H1 (cell line): Measurements from ENCODE around the gene KRTAP10-12. TPM values are rescaled to one million over a fixed set of nuclear protein-coding genes. Genes with fewer than 3 reads are reported as not detected.
A peak's percentile ranks its signal among the peaks of the same experiment; 100 is the strongest.

Experiments used
- CTCF ChIA-PET: fragments of 300-600 bp; sonication (Branson Sonifier 250); formaldehyde crosslinking; loops from one replicate; lab custom pipeline; 2021; ENCODE audit not compliant: partially characterized antibody; lab: Charles Lee
- POLR2A ChIA-PET: fragments of 300-600 bp; sonication (Branson Sonifier 250); formaldehyde crosslinking; loops from one replicate; lab custom pipeline; 2021; ENCODE audit warnings: inconsistent platforms; ENCODE audit not compliant: partially characterized antibody; lab: Charles Lee
- DNase-seq, 2 experiments: peaks; one replicate each; pipeline versions ENCODE4 v3.0.0 to v3.0.0-alpha.2; 2010 to 2022; ENCODE audit warnings: low spot score in 2 of 2, low read depth in 1 of 2, mixed read lengths in 1 of 2
- FAIRE-seq: peaks from 2 replicates; lab custom pipeline; 2011; peaks lifted over from hg19 to GRCh38; lab: Jason Lieb, UNC
- H2AFZ ChIP-seq: 2 replicates; pipeline ENCODE4 v1.8.1; 2012; ENCODE audit warnings: low read length, inconsistent platforms
- H2AK5ac ChIP-seq: 2 replicates; pipeline ENCODE4 v1.6.1; 2013; ENCODE audit warnings: low read depth, low read length
- H2BK120ac ChIP-seq: replicated peaks from 2 replicates; pipeline ENCODE3; 2013; ENCODE audit warnings: low read depth, low read length, inconsistent platforms
- H2BK12ac ChIP-seq: 2 replicates; pipeline ENCODE4 v1.6.1; 2013; ENCODE audit warnings: low read depth, low read length
- H2BK15ac ChIP-seq: 2 replicates; pipeline ENCODE4 v1.6.1; 2013; ENCODE audit warnings: low read length
- H2BK20ac ChIP-seq: 2 replicates; pipeline ENCODE4 v1.6.1; 2013; ENCODE audit warnings: low read length
- H2BK5ac ChIP-seq: 2 replicates; pipeline ENCODE4 v1.6.1; 2013; ENCODE audit warnings: low read depth, low read length
- H3K14ac ChIP-seq: 2 replicates; pipeline ENCODE4 v1.6.1; 2013; ENCODE audit warnings: inconsistent platforms; ENCODE audit not compliant: insufficient read length
- H3K18ac ChIP-seq: 2 replicates; pipeline ENCODE4 v1.6.1; 2013; ENCODE audit warnings: low read length; ENCODE audit errors: extremely low read depth
- H3K23ac ChIP-seq: 2 replicates; pipeline ENCODE4 v1.6.1; 2013; ENCODE audit warnings: inconsistent platforms; ENCODE audit not compliant: insufficient read length
- H3K23me2 ChIP-seq: 2 replicates; pipeline ENCODE4 v1.6.1; 2013; ENCODE audit warnings: low read depth, low read length
- H3K27ac ChIP-seq: 2 replicates; pipeline ENCODE4 v1.6.1; 2011; ENCODE audit warnings: low read depth, low read length, inconsistent platforms
- H3K27me3 ChIP-seq, 4 experiments: replicated peaks in 1 of 4; 1 replicate in 1 of 4; 2 replicates in 3 of 4; pipeline versions ENCODE4 v1.6.1 to v1.8.1; 2011 to 2013; ENCODE audit warnings: low read length in 3 of 4, mild to moderate bottlenecking in 3 of 4, inconsistent platforms in 2 of 4, mixed read lengths in 2 of 4, moderate library complexity in 1 of 4; ENCODE audit not compliant: control insufficient read depth in 3 of 4, insufficient read depth in 3 of 4; ENCODE audit errors: extremely low read depth in 1 of 4
- H3K36me3 ChIP-seq, 4 experiments: 2 replicates each; pipeline versions ENCODE4 v1.6.1 to v1.8.1; 2011 to 2013; ENCODE audit warnings: mild to moderate bottlenecking in 4 of 4, low read length in 3 of 4, moderate library complexity in 2 of 4, control low read depth in 1 of 4, inconsistent platforms in 1 of 4; ENCODE audit not compliant: insufficient read depth in 4 of 4, control insufficient read depth in 2 of 4
- H3K4ac ChIP-seq: replicated peaks from 2 replicates; pipeline ENCODE3; 2013; ENCODE audit warnings: low read length, low read depth, mixed read lengths, inconsistent platforms; ENCODE audit not compliant: insufficient read length
- H3K4me1 ChIP-seq, 4 experiments: replicated peaks in 1 of 4; 1 replicate in 1 of 4; 2 replicates in 3 of 4; pipeline versions ENCODE4 v1.6.1 to v1.8.1; 2011 to 2013; ENCODE audit warnings: low read length in 3 of 4, inconsistent platforms in 2 of 4, mixed read lengths in 1 of 4; ENCODE audit not compliant: insufficient read depth in 4 of 4, control insufficient read depth in 3 of 4
- H3K4me2 ChIP-seq, 2 experiments: 2 replicates each; pipeline versions ENCODE4 v1.6.1 to v1.8.1; 2011 to 2013; ENCODE audit warnings: low read depth in 2 of 2, low read length in 2 of 2, control low read depth in 1 of 2, inconsistent platforms in 1 of 2, mild to moderate bottlenecking in 1 of 2; ENCODE audit not compliant: insufficient read depth in 1 of 2
- H3K4me3 ChIP-seq, 4 experiments: fragments of 200-600, 300-600 bp in 1 of 4; sonication (generic), shearing (Covaris generic), sonication (Bioruptor Twin) in 1 of 4; 2 replicates each; pipeline versions ENCODE4 v1.5.1 to v1.8.1; 2011 to 2016; ENCODE audit warnings: low read length in 4 of 4, low read depth in 3 of 4, control low read depth in 2 of 4, inconsistent platforms in 2 of 4, mild to moderate bottlenecking in 2 of 4, mixed read lengths in 1 of 4, moderate library complexity in 1 of 4; ENCODE audit not compliant: insufficient read depth in 2 of 4; ENCODE audit errors: extremely low read depth in 1 of 4
- H3K56ac ChIP-seq: replicated peaks from 2 replicates; pipeline ENCODE3; 2013; ENCODE audit warnings: low read depth, mild to moderate bottlenecking, mixed read lengths, low read length, inconsistent platforms; ENCODE audit not compliant: insufficient read length
- H3K79me1 ChIP-seq: 2 replicates; pipeline ENCODE4 v1.6.1; 2013; ENCODE audit warnings: low read depth, low read length, control low read depth
- H3K79me2 ChIP-seq, 2 experiments: 2 replicates each; pipeline versions ENCODE4 v1.6.1 to v1.8.1; 2012 to 2013; ENCODE audit warnings: low read length in 2 of 2, mild to moderate bottlenecking in 2 of 2, inconsistent platforms in 1 of 2; ENCODE audit not compliant: insufficient read depth in 2 of 2, control insufficient read depth in 1 of 2
- H3K9ac ChIP-seq, 4 experiments: replicated peaks in 1 of 4; 1 replicate in 1 of 4; 2 replicates in 3 of 4; pipeline versions ENCODE4 v1.6.1 to v1.8.1; 2011 to 2013; ENCODE audit warnings: low read depth in 3 of 4, low read length in 3 of 4, control low read depth in 2 of 4, mild to moderate bottlenecking in 2 of 4, moderate library complexity in 2 of 4, inconsistent platforms in 1 of 4; ENCODE audit errors: extremely low read depth in 1 of 4
- H3K9me3 ChIP-seq, 2 experiments: 2 replicates each; pipeline versions ENCODE4 v1.6.1 to v1.8.1; 2012 to 2013; ENCODE audit warnings: mild to moderate bottlenecking in 2 of 2, moderate library complexity in 2 of 2, control low read depth in 1 of 2, inconsistent platforms in 1 of 2, low read depth in 1 of 2, low read length in 1 of 2, mixed read lengths in 1 of 2; ENCODE audit not compliant: insufficient read depth in 2 of 2
- H4K20me1 ChIP-seq, 2 experiments: replicated peaks in 1 of 2; 2 replicates each; pipeline versions ENCODE3 to v1.8.1; 2011 to 2013; ENCODE audit warnings: inconsistent platforms in 2 of 2, low read length in 2 of 2, mild to moderate bottlenecking in 1 of 2; ENCODE audit not compliant: insufficient read depth in 2 of 2, control insufficient read depth in 1 of 2
- H4K5ac ChIP-seq: 2 replicates; pipeline ENCODE4 v1.6.1; 2013; ENCODE audit warnings: low read length, low read depth, mixed read lengths, inconsistent platforms; ENCODE audit not compliant: insufficient read length
- H4K8ac ChIP-seq: 2 replicates; pipeline ENCODE4 v1.8.0; 2013; ENCODE audit warnings: mild to moderate bottlenecking, moderate library complexity, low read length, inconsistent platforms; ENCODE audit not compliant: insufficient read depth; ENCODE audit errors: extremely low read depth
- H4K91ac ChIP-seq: replicated peaks from 2 replicates; pipeline ENCODE3; 2013; ENCODE audit warnings: low read length, mixed read lengths, inconsistent platforms; ENCODE audit not compliant: insufficient read length
- E2F6 ChIP-seq: IDR thresholded peaks from 2 replicates; pipeline ENCODE4 v1.6.1; 2012; ENCODE audit warnings: inconsistent platforms
- MAX ChIP-seq: IDR thresholded peaks from 2 replicates; pipeline ENCODE4 v1.6.1; 2012; ENCODE audit warnings: inconsistent platforms
- NANOG ChIP-seq: IDR thresholded peaks from 2 replicates; pipeline ENCODE4 v1.6.1; 2011; ENCODE audit warnings: low read length, low read depth, mild to moderate bottlenecking, inconsistent platforms; ENCODE audit not compliant: insufficient read depth, poor library complexity, severe bottlenecking
- SP1 ChIP-seq: IDR thresholded peaks from 2 replicates; pipeline ENCODE4 v1.6.1; 2011; ENCODE audit warnings: low read depth, low read length
- WGBS, 2 experiments: shearing (Covaris generic) in 1 of 2; methylation state at CpG; one replicate each; pipeline versions ENCODE4 v1.1.6 to v1.1.7; 2013 to 2015; ENCODE audit warnings: low lambda C conversion rate in 2 of 2, mixed read lengths in 2 of 2, inconsistent platforms in 1 of 2, low coverage in 1 of 2, missing lambda C conversion rate in 1 of 2; ENCODE audit not compliant: insufficient replicate concordance in 2 of 2, insufficient coverage in 1 of 2, insufficient read length in 1 of 2; ENCODE audit errors: extremely low coverage in 1 of 2, missing lambda C conversion rate in 1 of 2; 5-methylcytosine and 5-hydroxymethylcytosine counted together
- polyA plus RNA-seq, 7 experiments: library from polyadenylated mRNA; depleted of rRNA in 3 of 7; stranded (reverse) in 5 of 7; unstranded in 2 of 7; fragments of >200 nt in 5 of 7; fragments of 200-250 nt in 2 of 7; gene quantifications; 1 replicate in 5 of 7; 2 replicates in 1 of 7; 4 replicates in 1 of 7; pipeline versions ENCODE4 v1.2.1 to v1.2.3, GENCODE V29; 2011 to 2013; ENCODE audit warnings: missing spikeins in 2 of 7, mixed read lengths in 2 of 7
- total RNA-seq: library from RNA; stranded (reverse); fragmentation: NEBNext Ultra II Directional; extraction: Animal tissue kit (Norgen Biotek cat#: 25700); gene quantifications from 2 replicates; pipeline ENCODE4 v1.2.1, GENCODE V29; 2021

KRTAP10-12 gene
- total and polyA plus RNA-seq, 2 of the 8 experiments (the other 6 are each of a cell fraction or from before 2014, with no cell fraction given), result not detected

GRCh38 chr21:44653123-44653522 is 43.8 kb upstream of the KRTAP10-12 start:
- Histone ChIP-seq H3K27ac (no peak overlapping the region), H2BK120ac (no peak overlapping the region), H2BK12ac (no peak overlapping the region), H4K5ac (no peak overlapping the region), H2BK15ac (no peak overlapping the region), H3K23me2 (no peaks in the 10 kb centered on the region), H3K36me3 (no peaks in the 10 kb centered on the region), H4K8ac (no peak overlapping the region)
- 79% methylated on average over 14 of the region's 14 CpGs; no CpG with 5 or more reads in 1 of the 2 experiments for WGBS, 2 experiments
- no peak for TF ChIP-seq NANOG
- TF ChIP-seq E2F6, result peak; percentile 96
- peak; percentile 56; the same call in 1 of the 2 replicates for TF ChIP-seq SP1
- peak; percentile 90 for TF ChIP-seq MAX
- TF ChIP-seq, all 59 proteins: peak for 3
- ChIA-PET CTCF (interaction anchor here (1.0 kb wide), 1 partner anchor 34 kb away, joined by 3 read pairs; no protein-coding TSS in a partner anchor), POLR2A (no interaction called here)
- Histone ChIP-seq H3K18ac (no peak overlapping the region), H3K4me2 (no peak overlapping the region), H3K4me3 (no peak overlapping the region), H3K14ac (no peak overlapping the region), H2BK5ac (no peak overlapping the region), H3K79me1 (no peaks in the 10 kb centered on the region; the same call in 1 of the 2 replicates), H3K4me1 (no peaks in the 10 kb centered on the region; a peak in 1 of 7 replicates), H3K27me3 (peaks cover 0 to 2% (median 0%) of the 10 kb centered on the region in 4 experiments; a peak in 1 of 7 replicates), H3K56ac (no peak overlapping the region), H2BK20ac (no peak overlapping the region), H4K20me1 (no peaks in the 10 kb centered on the region), H2AK5ac (no peak overlapping the region), H4K91ac (no peak overlapping the region), H3K9ac (no peak overlapping the region), H2AFZ (no peak overlapping the region), H3K9me3 (peaks cover 0 to 4% of the 10 kb centered on the region in 2 experiments; a peak in 2 of 4 replicates), H3K23ac (no peak overlapping the region), H3K4ac (no peak overlapping the region), H3K79me2 (no peaks in the 10 kb centered on the region)
- DNase-seq (no peak), FAIRE-seq (no peak)
